HepG2 (cell line): ENCODE data around the gene CTAG1A. TPM values are rescaled to one million over a fixed set of nuclear protein-coding genes. Genes with fewer than 3 reads are reported as not detected.

Experiments used
- ATAC-seq: fragments of 200-7000 bp; cut with Tn5 transposase; 3 replicates; pipeline ENCODE4 v1.9.1; 2020; ENCODE audit warnings: mild to moderate bottlenecking, moderate library complexity
- BruUV-seq: library from RNA; stranded (reverse); fragments of 400-500 nt; replicated peaks from 2 replicates; lab custom pipeline; 2021; lab: Mats Ljungman, UMichigan
- CTCF ChIA-PET: fragments of 300-600 bp; formaldehyde crosslinking; extraction: SDS; loops from one replicate; lab custom pipeline; 2021; ENCODE audit warnings: low total read pairs, inconsistent platforms, low intra/inter-chr PET ratio; lab: Yijun Ruan, JAX
- POLR2A ChIA-PET: fragments of 350-600 bp; sonication (Branson Sonifier 250); formaldehyde crosslinking; loops from one replicate; lab custom pipeline; 2020; ENCODE audit warnings: antibody characterized with exemption, inconsistent platforms; lab: Yijun Ruan, JAX
- DNase-seq: peaks from one replicate; pipeline ENCODE4 v3.0.0-alpha.2; 2015; ENCODE audit warnings: low spot score
- FAIRE-seq: peaks from 3 replicates; lab custom pipeline; 2011; peaks lifted over from hg19 to GRCh38; lab: Jason Lieb, UNC
- H2AFZ ChIP-seq: one replicate; pipeline ENCODE4 v1.6.1; 2011; ENCODE audit warnings: low read length, inconsistent platforms
- H3K27ac ChIP-seq: fragments of 300-600 bp; 3 replicates; pipeline ENCODE4 v1.8.0; 2011; ENCODE audit warnings: mixed run types, mild to moderate bottlenecking, mixed read lengths, low read length, inconsistent platforms; ENCODE audit not compliant: insufficient read depth; ENCODE audit errors: extremely low read length
- H3K27me3 ChIP-seq, 2 experiments: fragments of 200-600 bp in 1 of 2; 2 replicates in 1 of 2; 3 replicates in 1 of 2; pipeline versions ENCODE4 v1.6.0 to v1.8.0; 2011; ENCODE audit warnings: low read length in 2 of 2, mild to moderate bottlenecking in 2 of 2, moderate library complexity in 2 of 2, inconsistent platforms in 1 of 2; ENCODE audit not compliant: insufficient read depth in 2 of 2, control insufficient read depth in 1 of 2
- H3K36me3 ChIP-seq, 2 experiments: fragments of 200-600 bp in 1 of 2; replicated peaks in 1 of 2; 2 replicates in 1 of 2; 3 replicates in 1 of 2; pipeline versions ENCODE4 v1.5.1 to v1.8.0; 2011; ENCODE audit warnings: low read length in 2 of 2, inconsistent platforms in 1 of 2; ENCODE audit not compliant: insufficient read depth in 2 of 2, control insufficient read depth in 1 of 2
- H3K4me1 ChIP-seq: 2 replicates; pipeline ENCODE4 v1.5.1; 2012; ENCODE audit warnings: low read length, inconsistent platforms; ENCODE audit not compliant: insufficient read depth
- H3K4me2 ChIP-seq: 2 replicates; pipeline ENCODE4 v1.6.0; 2011; ENCODE audit warnings: low read depth, low read length, inconsistent platforms
- H3K4me3 ChIP-seq, 3 experiments: fragments of 200-600 bp in 1 of 3; sonication (generic), shearing (Covaris generic) in 1 of 3; replicated peaks in 1 of 3; 2 replicates each; pipeline ENCODE4 v1.5.1; 2011 to 2016; ENCODE audit warnings: low read length in 3 of 3, inconsistent platforms in 2 of 3, low read depth in 2 of 3, mild to moderate bottlenecking in 2 of 3, control low read depth in 1 of 3, mixed read lengths in 1 of 3; ENCODE audit not compliant: insufficient read depth in 1 of 3
- H3K79me2 ChIP-seq: one replicate; pipeline ENCODE4 v1.6.1; 2011; ENCODE audit warnings: low read length, inconsistent platforms; ENCODE audit not compliant: insufficient read depth
- H3K9ac ChIP-seq: 2 replicates; pipeline ENCODE4 v1.6.0; 2011; ENCODE audit warnings: mild to moderate bottlenecking, low read depth, low read length, inconsistent platforms; ENCODE audit not compliant: insufficient read depth
- H3K9me3 ChIP-seq: 2 replicates; pipeline ENCODE4 v1.5.1; 2012; ENCODE audit warnings: mild to moderate bottlenecking, low read length
- H4K20me1 ChIP-seq: 2 replicates; pipeline ENCODE4 v1.6.0; 2011; ENCODE audit warnings: inconsistent platforms, mild to moderate bottlenecking, low read length, moderate library complexity; ENCODE audit not compliant: insufficient read depth
- BCL6 ChIP-seq: IDR thresholded peaks from 2 replicates; pipeline ENCODE4 v1.6.1; 2016; ENCODE audit warnings: missing genetic modification reagents, missing compliant biosample characterization
- CCAR2 ChIP-seq: fragments of 200-400 bp; formaldehyde crosslinking; optimal IDR thresholded peaks from 2 replicates; pipeline ENCODE3; 2018; ENCODE audit warnings: low read depth, mild to moderate bottlenecking, low read length, moderate library complexity
- CEBPB ChIP-seq: IDR thresholded peaks from 2 replicates; pipeline ENCODE4 v1.6.1; 2011; ENCODE audit warnings: low read depth, low read length, improper control_type of control experiment, borderline replicate concordance
- CEBPG ChIP-seq: IDR thresholded peaks from 2 replicates; pipeline ENCODE4 v1.6.1; 2016
- ELF3 ChIP-seq: IDR thresholded peaks from 2 replicates; pipeline ENCODE4 v1.6.1; 2016; ENCODE audit warnings: missing genetic modification reagents, missing compliant biosample characterization
- ELF4 ChIP-seq: sonication (generic); formaldehyde crosslinking; IDR thresholded peaks from 2 replicates; pipeline ENCODE4 v1.5.0; 2020; ENCODE audit warnings: missing genetic modification reagents, mild to moderate bottlenecking, moderate library complexity, borderline replicate concordance
- FOSL2 ChIP-seq: sonication (generic); formaldehyde crosslinking; IDR thresholded peaks from 2 replicates; pipeline ENCODE4 v1.4.0; 2020; ENCODE audit warnings: missing genetic modification reagents
- FOXO1 ChIP-seq: sonication (generic); formaldehyde crosslinking; IDR thresholded peaks from 2 replicates; pipeline ENCODE4 v1.4.0; 2020; ENCODE audit warnings: missing genetic modification reagents
- GATAD2A ChIP-seq: IDR thresholded peaks from 2 replicates; pipeline ENCODE4 v1.6.1; 2016
- HMG20A ChIP-seq: IDR thresholded peaks from 2 replicates; pipeline ENCODE4 v1.6.1; 2016; ENCODE audit warnings: borderline replicate concordance
- NFIC ChIP-seq: IDR thresholded peaks from 2 replicates; pipeline ENCODE4 v1.6.1; 2012; ENCODE audit warnings: mild to moderate bottlenecking, low read length, inconsistent platforms
- POGZ ChIP-seq: sonication (generic); formaldehyde crosslinking; IDR thresholded peaks from 2 replicates; pipeline ENCODE4 v1.4.0; 2020; ENCODE audit warnings: mild to moderate bottlenecking, missing genetic modification reagents
- PRMT3 ChIP-seq: sonication (generic); formaldehyde crosslinking; IDR thresholded peaks from 2 replicates; pipeline ENCODE4 v1.8.1; 2022; ENCODE audit warnings: low read depth, mild to moderate bottlenecking, moderate library complexity, missing genetic modification reagents, borderline replicate concordance
- SMC3 ChIP-seq: IDR thresholded peaks from 2 replicates; pipeline ENCODE4 v1.6.1; 2011; ENCODE audit warnings: low read length, improper control_type of control experiment
- SOX13 ChIP-seq, 3 experiments: fragments of 450-650 bp in 1 of 3; sonication (generic) in 1 of 3; formaldehyde crosslinking in 1 of 3; IDR thresholded peaks in 2 of 3; conservative IDR thresholded peaks in 1 of 3; 2 replicates each; pipeline versions ENCODE4 v1.5.0 to v1.6.1; 2016 to 2020; ENCODE audit warnings: antibody characterized with exemption in 1 of 3, mild to moderate bottlenecking in 1 of 3, missing compliant biosample characterization in 1 of 3, missing genetic modification reagents in 1 of 3, moderate library complexity in 1 of 3
- SOX5 ChIP-seq: IDR thresholded peaks from 2 replicates; pipeline ENCODE4 v1.6.1; 2016; ENCODE audit warnings: borderline replicate concordance
- SOX6 ChIP-seq, 2 experiments: fragments of 450-650 bp in 1 of 2; sonication (generic) in 1 of 2; formaldehyde crosslinking in 1 of 2; IDR thresholded peaks; 2 replicates each; pipeline versions ENCODE4 v1.4.0 to v1.6.1; 2017 to 2020; ENCODE audit warnings: antibody characterized with exemption in 1 of 2, mild to moderate bottlenecking in 1 of 2, missing genetic modification reagents in 1 of 2
- THAP11 ChIP-seq: IDR thresholded peaks from 2 replicates; pipeline ENCODE4 v1.6.1; 2016; ENCODE audit warnings: missing biosample characterization, missing genetic modification reagents
- TP53 ChIP-seq: sonication (generic); formaldehyde crosslinking; conservative IDR thresholded peaks from 2 replicates; pipeline ENCODE4 v1.4.0; 2020; ENCODE audit warnings: missing genetic modification reagents
- YY1 ChIP-seq: IDR thresholded peaks from 2 replicates; pipeline ENCODE4 v1.6.1; 2011; ENCODE audit warnings: low read length, low read depth, moderate library complexity, mild to moderate bottlenecking; ENCODE audit not compliant: insufficient read depth, insufficient replicate concordance
- ZFP62 ChIP-seq: sonication (generic); formaldehyde crosslinking; IDR thresholded peaks from 2 replicates; pipeline ENCODE4 v1.4.0; 2020; ENCODE audit warnings: missing genetic modification reagents
- ZMAT3 ChIP-seq: sonication (generic); formaldehyde crosslinking; conservative IDR thresholded peaks from 2 replicates; pipeline ENCODE4 v1.7.0; 2021; ENCODE audit warnings: missing genetic modification reagents
- ZNF292 ChIP-seq: sonication (generic); formaldehyde crosslinking; IDR thresholded peaks from 2 replicates; pipeline ENCODE4 v1.8.1; 2022; ENCODE audit warnings: mild to moderate bottlenecking, low read depth, missing genetic modification reagents, borderline replicate concordance
- ZNF3 ChIP-seq: IDR thresholded peaks from 2 replicates; pipeline ENCODE4 v1.7.0; 2017; ENCODE audit warnings: inconsistent platforms
- ZNF558 ChIP-seq: sonication (generic); formaldehyde crosslinking; IDR thresholded peaks from 2 replicates; pipeline ENCODE4 v1.9.0; 2022; ENCODE audit warnings: mild to moderate bottlenecking, missing genetic modification reagents, borderline replicate concordance
- ZNF615 ChIP-seq: sonication (generic); formaldehyde crosslinking; IDR thresholded peaks from 2 replicates; pipeline ENCODE4 v1.5.0; 2020; ENCODE audit warnings: mild to moderate bottlenecking, missing genetic modification reagents, borderline replicate concordance
- ZNF7 ChIP-seq: IDR thresholded peaks from 2 replicates; pipeline ENCODE4 v1.6.1; 2016; ENCODE audit warnings: missing biosample characterization, missing genetic modification reagents
- WGBS: methylation state at CpG from one replicate; pipeline ENCODE4 v1.1.6; 2017; ENCODE audit warnings: low lambda C conversion rate; 5-methylcytosine and 5-hydroxymethylcytosine counted together
- in situ Hi-C: cut with HindIII; loops from 2 replicates; pipeline ENCODE4 v1.10.0; 2017; ENCODE audit warnings: low pct_unique_long_range_greater_than_20kb; ENCODE audit not compliant: extremely low pct_ligation_motif_present
- intact Hi-C: fragments of 100-400 bp; cut with micrococcal nuclease; formaldehyde crosslinking; loops from one replicate; pipeline ENCODE4 v1.10.0; 2022; ENCODE audit not compliant: unreplicated experiment
- polyA plus RNA-seq, 8 experiments: library from polyadenylated mRNA; depleted of rRNA in 3 of 8; stranded (reverse) in 7 of 8; unstranded in 1 of 8; fragments of >200 nt; fragmentation: Illumina TruSeq in 4 of 8; extraction: Trizol in 4 of 8; gene quantifications; 2 replicates each; pipeline versions ENCODE4 v1.2.1 to v1.2.3, GENCODE V29; 2011 to 2016; ENCODE audit warnings: low read depth in 4 of 8, missing spikeins in 1 of 8, mixed read lengths in 1 of 8; ENCODE audit not compliant: insufficient read depth in 1 of 8
- total RNA-seq, 5 experiments: library from RNA; depleted of rRNA; stranded (reverse); fragments of >200 nt; fragmentation: Illumina TruSeq; extraction: Trizol; gene quantifications; 2 replicates each; pipeline ENCODE4 v1.2.3, GENCODE V29; 2016; ENCODE audit warnings: low read depth in 1 of 5
- TF ChIP-seq, protein P1 (sequence below), 2 experiments: fragments of 450-650 bp in 1 of 2; sonication (generic) in 1 of 2; formaldehyde crosslinking; IDR thresholded peaks; 2 replicates each; pipeline versions ENCODE4 v1.5.0 to v1.8.0; 2020 to 2022; ENCODE audit warnings: mild to moderate bottlenecking in 1 of 2, missing genetic modification reagents in 1 of 2

The CTAG1A gene
- total and polyA plus RNA-seq, 2 of the 13 experiments (the other 11 are each of a cell fraction or from before 2014, with no cell fraction given) = not detected

DNA sequence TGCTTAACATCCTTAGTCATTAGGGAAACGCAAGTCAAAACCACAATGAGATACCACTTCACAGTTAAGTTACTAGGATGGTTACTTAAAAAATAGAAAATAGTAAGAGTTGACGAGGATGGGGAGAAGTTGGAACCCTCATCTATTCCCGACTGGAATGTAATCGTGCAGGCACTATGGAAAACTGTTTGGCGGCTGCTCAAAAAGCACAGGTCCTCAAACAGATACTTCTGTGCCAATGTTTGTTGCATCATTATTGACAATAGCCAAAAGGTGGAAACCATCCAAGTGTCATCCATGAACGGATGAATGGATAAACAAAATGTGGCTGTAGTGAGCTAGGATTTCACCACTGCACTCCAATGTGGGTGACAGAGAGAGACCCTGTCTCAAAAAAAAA, 22.4 kb downstream of the CTAG1A start:
- POLR2A ChIA-PET = interaction anchor here (0.6 kb wide), 1 partner anchor 63 kb away, joined by 3 read pairs; no protein-coding TSS in a partner anchor
- no peak for TF ChIP-seq ZNF615 (CRISPR knock-in tag)
- no peak for TF ChIP-seq ELF4
- TF ChIP-seq ZNF558 = no peak
- TF ChIP-seq ZNF292 (CRISPR knock-in tag) = no peak
- TF ChIP-seq NFIC = no peak
- TF ChIP-seq BCL6 (CRISPR knock-in tag) = peak; percentile 21; the same call in 1 of the 2 replicates
- TF ChIP-seq ZNF7 (CRISPR knock-in tag) = peak; percentile 75; the same call in 1 of the 2 replicates
- no peak for TF ChIP-seq PRMT3
- no peak for TF ChIP-seq ZMAT3 (CRISPR knock-in tag)
- no peak for TF ChIP-seq TP53 (CRISPR knock-in tag)
- TF ChIP-seq ELF3 (CRISPR knock-in tag) = no peak
- TF ChIP-seq CEBPB = peak; percentile 69; the same call in 1 of the 2 replicates
- no peak for TF ChIP-seq POGZ
- no peak for TF ChIP-seq SOX6 (IDR thresholded peaks at IDR 0.05)
- TF ChIP-seq SOX6 (CRISPR knock-in tag; IDR thresholded peaks at IDR 0.05) = 0 out of 2 replicates have a peak, but pooled peaks have one; percentile 27
- TF ChIP-seq, protein P1, sequence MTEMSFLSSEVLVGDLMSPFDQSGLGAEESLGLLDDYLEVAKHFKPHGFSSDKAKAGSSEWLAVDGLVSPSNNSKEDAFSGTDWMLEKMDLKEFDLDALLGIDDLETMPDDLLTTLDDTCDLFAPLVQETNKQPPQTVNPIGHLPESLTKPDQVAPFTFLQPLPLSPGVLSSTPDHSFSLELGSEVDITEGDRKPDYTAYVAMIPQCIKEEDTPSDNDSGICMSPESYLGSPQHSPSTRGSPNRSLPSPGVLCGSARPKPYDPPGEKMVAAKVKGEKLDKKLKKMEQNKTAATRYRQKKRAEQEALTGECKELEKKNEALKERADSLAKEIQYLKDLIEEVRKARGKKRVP (CRISPR knock-in tag; IDR thresholded peaks at IDR 0.05) = peak in 1 of 2 experiments; percentile 90; a peak in 2 of 4 replicates
- TF ChIP-seq SOX5 (CRISPR knock-in tag) = peak; percentile 41; the same call in 1 of the 2 replicates
- no peak for TF ChIP-seq FOXO1 (CRISPR knock-in tag)
- TF ChIP-seq ZFP62 (CRISPR knock-in tag) = no peak
- TF ChIP-seq YY1 = no peak
- TF ChIP-seq SOX13 (IDR thresholded peaks at IDR 0.05) = no peak
- TF ChIP-seq SOX13 (CRISPR knock-in tag; conservative IDR thresholded peaks at IDR 0.05 in 1 of 2, IDR thresholded peaks at IDR 0.05 in 1 of 2) = peak in 1 of 2 experiments; percentile 53; a peak in 1 of 4 replicates
- TF ChIP-seq ZNF3 = peak; percentile 87
- peak; percentile 67; the same call in 1 of the 2 replicates for TF ChIP-seq HMG20A (CRISPR knock-in tag)
- no peak for TF ChIP-seq SMC3
- peak; percentile 63 for TF ChIP-seq CEBPG (CRISPR knock-in tag)
- TF ChIP-seq GATAD2A = peak; percentile 54; the same call in 1 of the 2 replicates
- TF ChIP-seq THAP11 (CRISPR knock-in tag) = 0 out of 2 replicates have a peak, but pooled peaks have one; percentile 20
- TF ChIP-seq CCAR2 = no peak
- 0 out of 2 replicates have a peak, but pooled peaks have one; percentile 15 for TF ChIP-seq FOSL2 (CRISPR knock-in tag)

More for the DNA sequence above, 22.4 kb downstream of the CTAG1A start:
- no peak overlapping the region for H3K9ac ChIP-seq
- in situ Hi-C loops = no loop called here
- H3K27ac ChIP-seq = no peak overlapping the region
- no peaks in the 10 kb centered on the region for H3K36me3 ChIP-seq
- CTCF ChIA-PET = no interaction called here
- FAIRE-seq (no peak), DNase-seq (peak; percentile 37), ATAC-seq (no peak)
- no TSS peak for BruUV-seq
- H2AFZ ChIP-seq = no peak overlapping the region
- H3K4me2 ChIP-seq = no peak overlapping the region
- no peaks in the 10 kb centered on the region for H3K9me3 ChIP-seq
- peaks cover 0 to 3% of the 10 kb centered on the region in 2 experiments; a peak in 1 of 5 replicates for H3K27me3 ChIP-seq
- no peak overlapping the region for H3K4me3 ChIP-seq
- intact Hi-C loops = no loop called here
- WGBS = 13% methylated on average over 6 of the region's 6 CpGs
- no peaks in the 10 kb centered on the region for H3K79me2 ChIP-seq
- no peaks in the 10 kb centered on the region for H3K4me1 ChIP-seq
- H4K20me1 ChIP-seq = no peaks in the 10 kb centered on the region
